ENCODE data around the gene KIF22.

KIF22 gene

GRCh38 chr16:29806641-29807425 lies 16.3 kb downstream of the KIF22 start:
- H3K27ac ChIP-seq (ENCODE audit: insufficient read depth in 1 of 2, low read depth in 1 of 2, low read length in 2 of 2, poor library complexity in 1 of 2, severe bottlenecking in 2 of 2) = peak overlapping the region in 1 of 2 experiments; percentile 78
- peaks cover 2 to 55% (median 28%) of the 10 kb centered on the region in 4 experiments for H3K36me3 ChIP-seq (ENCODE audit: control insufficient read depth in 4 of 4, insufficient read depth in 4 of 4, low read length in 3 of 4)
- peaks cover 8 to 65% (median 55%) of the 10 kb centered on the region in 4 experiments for H3K4me1 ChIP-seq (ENCODE audit: control extremely low read depth in 1 of 4, control insufficient read depth in 4 of 4, insufficient read depth in 4 of 4, low read length in 3 of 4)
- POLR2A ChIA-PET = interaction anchor here (0.5 to 3.0 kb wide), 4 partner anchors 9 to 606 kb away, joined by 3 to 12 read pairs (median 6); partner anchors contain the start of genes KIF22 and PAGR1
- H3K27me3 ChIP-seq (replicated peaks in 2 of 5; ENCODE audit: control insufficient read depth in 4 of 5, insufficient read depth in 5 of 5, low read length in 4 of 5) = peaks cover 0 to 4% (median 0%) of the 10 kb centered on the region in 5 experiments
- H3K4me3 ChIP-seq (ENCODE audit: control insufficient read depth in 1 of 7, extremely low read depth in 1 of 7, insufficient read depth in 4 of 7, low read depth in 2 of 7, low read length in 6 of 7) = peak overlapping the region; percentile 53 to 94 (median 73)
- WGBS (ENCODE audit: insufficient coverage) = under 1% methylated on average over 97 of the region's 99 CpGs
- no peaks in the 10 kb centered on the region for H3K9me3 ChIP-seq (ENCODE audit: control extremely low read depth in 1 of 5, control insufficient read depth in 4 of 5, insufficient read depth in 2 of 5, low read depth in 1 of 5, low read length in 4 of 5)
- DNase-seq = peak in 2 of 3 donors; percentile 69 to 79
- CTCF ChIA-PET = interaction anchor here (0.6 to 2.6 kb wide), 18 partner anchors 9 to 249 kb away, joined by 3 to 17 read pairs (median 4); partner anchors contain the start of genes C16orf92, KIF22, MVP and PAGR1

GRCh38 chr16:29807426-29808218 lies 17.1 kb downstream of the KIF22 start:
- WGBS (ENCODE audit: insufficient coverage) = under 1% methylated on average over 51 of the region's 69 CpGs
- peaks cover 8 to 71% (median 61%) of the 10 kb centered on the region in 4 experiments for H3K4me1 ChIP-seq (ENCODE audit: control extremely low read depth in 1 of 4, control insufficient read depth in 4 of 4, insufficient read depth in 4 of 4, low read length in 3 of 4)
- CTCF ChIA-PET = interaction anchor here (0.6 to 2.6 kb wide), 18 partner anchors 10 to 248 kb away, joined by 3 to 17 read pairs (median 4); partner anchors contain the start of genes C16orf92, KIF22 and MVP

GRCh38 chr16:29808219-29808900 lies 17.8 kb downstream of the KIF22 start:
- H3K4me1 ChIP-seq (ENCODE audit: control extremely low read depth in 1 of 4, control insufficient read depth in 4 of 4, insufficient read depth in 4 of 4, low read length in 3 of 4) = peaks cover 8 to 70% (median 63%) of the 10 kb centered on the region in 4 experiments
- DNase-seq = no peak

More at GRCh38 chr16:29807426-29808218, 17.1 kb downstream of the KIF22 start:
- peak overlapping the region; percentile 15 to 78 for H3K27ac ChIP-seq (ENCODE audit: insufficient read depth in 1 of 2, low read depth in 1 of 2, low read length in 2 of 2, poor library complexity in 1 of 2, severe bottlenecking in 2 of 2)
- H3K9me3 ChIP-seq (ENCODE audit: control extremely low read depth in 1 of 5, control insufficient read depth in 4 of 5, insufficient read depth in 2 of 5, low read depth in 1 of 5, low read length in 4 of 5) = no peaks in the 10 kb centered on the region
- peaks cover 2 to 50% (median 23%) of the 10 kb centered on the region in 4 experiments for H3K36me3 ChIP-seq (ENCODE audit: control insufficient read depth in 4 of 4, insufficient read depth in 4 of 4, low read length in 3 of 4)
- H3K4me3 ChIP-seq (ENCODE audit: control insufficient read depth in 1 of 7, extremely low read depth in 1 of 7, insufficient read depth in 4 of 7, low read depth in 2 of 7, low read length in 6 of 7) = peak overlapping the region; percentile 4 to 94 (median 73)
- DNase-seq = peak; percentile 92 to 96 (median 93)
- POLR2A ChIA-PET = interaction anchor here (0.6 to 3.0 kb wide), 6 partner anchors 8 to 87 kb away, joined by 3 to 12 read pairs (median 3); partner anchors contain the start of genes KIF22, MVP and PAGR1
- H3K27me3 ChIP-seq (replicated peaks in 2 of 5; ENCODE audit: control insufficient read depth in 4 of 5, insufficient read depth in 5 of 5, low read length in 4 of 5) = peaks cover 0 to 10% (median 4%) of the 10 kb centered on the region in 5 experiments

GRCh38 chr16:29809031-29809747 lies 18.6 kb downstream of the KIF22 start:
- Histone ChIP-seq H3K4me3 (ENCODE audit: control insufficient read depth in 1 of 7, extremely low read depth in 1 of 7, insufficient read depth in 4 of 7, low read depth in 2 of 7, low read length in 6 of 7) (peak overlapping the region in 4 of 7 experiments; percentile 73 to 94 (median 79)), H3K9me3 (ENCODE audit: control extremely low read depth in 1 of 5, control insufficient read depth in 4 of 5, insufficient read depth in 2 of 5, low read depth in 1 of 5, low read length in 4 of 5) (no peaks in the 10 kb centered on the region), H3K4me1 (ENCODE audit: control extremely low read depth in 1 of 4, control insufficient read depth in 4 of 4, insufficient read depth in 4 of 4, low read length in 3 of 4) (peaks cover 7 to 65% (median 58%) of the 10 kb centered on the region in 4 experiments), H3K27ac (ENCODE audit: insufficient read depth in 1 of 2, low read depth in 1 of 2, low read length in 2 of 2, poor library complexity in 1 of 2, severe bottlenecking in 2 of 2) (peak overlapping the region in 1 of 2 experiments; percentile 78), H3K36me3 (ENCODE audit: control insufficient read depth in 4 of 4, insufficient read depth in 4 of 4, low read length in 3 of 4) (peaks cover 2 to 35% (median 16%) of the 10 kb centered on the region in 4 experiments), H3K27me3 (replicated peaks in 2 of 5; ENCODE audit: control insufficient read depth in 4 of 5, insufficient read depth in 5 of 5, low read length in 4 of 5) (peaks cover 0 to 20% (median 8%) of the 10 kb centered on the region in 5 experiments)
- CTCF ChIA-PET = interaction anchor here (1.8 to 2.6 kb wide), 5 partner anchors 11 to 108 kb away, joined by 4 to 17 read pairs (median 12); partner anchors contain the start of genes KIF22 and MVP
- no peak for DNase-seq
- POLR2A ChIA-PET = no interaction called here
- WGBS (ENCODE audit: insufficient coverage) = 95% methylated on average over 27 of the region's 31 CpGs

More at GRCh38 chr16:29808219-29808900, 17.8 kb downstream of the KIF22 start:
- H3K4me3 ChIP-seq (ENCODE audit: control insufficient read depth in 1 of 7, extremely low read depth in 1 of 7, insufficient read depth in 4 of 7, low read depth in 2 of 7, low read length in 6 of 7) = peak overlapping the region; percentile 4 to 94 (median 73)
- H3K27ac ChIP-seq (ENCODE audit: insufficient read depth in 1 of 2, low read depth in 1 of 2, low read length in 2 of 2, poor library complexity in 1 of 2, severe bottlenecking in 2 of 2) = peak overlapping the region in 1 of 2 experiments; percentile 78
- ChIA-PET CTCF (interaction anchor here (0.8 to 2.6 kb wide), 15 partner anchors 9 to 215 kb away, joined by 3 to 17 read pairs (median 4); partner anchors contain the start of genes C16orf92, KIF22 and MVP), POLR2A (interaction anchor here (0.6 to 3.0 kb wide), 4 partner anchors 8 to 88 kb away, joined by 3 to 12 read pairs (median 6); partner anchors contain the start of genes KIF22 and PAGR1)
- WGBS (ENCODE audit: insufficient coverage) = 72% methylated on average over 23 of the region's 25 CpGs
- H3K27me3 ChIP-seq (replicated peaks in 2 of 5; ENCODE audit: control insufficient read depth in 4 of 5, insufficient read depth in 5 of 5, low read length in 4 of 5) = peaks cover 0 to 17% (median 8%) of the 10 kb centered on the region in 5 experiments
- no peaks in the 10 kb centered on the region for H3K9me3 ChIP-seq (ENCODE audit: control extremely low read depth in 1 of 5, control insufficient read depth in 4 of 5, insufficient read depth in 2 of 5, low read depth in 1 of 5, low read length in 4 of 5)
- H3K36me3 ChIP-seq (ENCODE audit: control insufficient read depth in 4 of 4, insufficient read depth in 4 of 4, low read length in 3 of 4) = peaks cover 2 to 42% (median 18%) of the 10 kb centered on the region in 4 experiments

- ChIA-PET CTCF (interaction anchor here (0.7 kb wide), 1 partner anchor 38 kb away, joined by 3 read pairs; no protein-coding TSS in a partner anchor), POLR2A (no interaction called here)
- Histone ChIP-seq H3K9me3 (ENCODE audit: control extremely low read depth in 1 of 5, control insufficient read depth in 4 of 5, insufficient read depth in 2 of 5, low read depth in 1 of 5, low read length in 4 of 5) (no peaks in the 10 kb centered on the region), H3K36me3 (ENCODE audit: control insufficient read depth in 4 of 4, insufficient read depth in 4 of 4, low read length in 3 of 4) (peaks cover 2 to 35% (median 16%) of the 10 kb centered on the region in 4 experiments), H3K27me3 (replicated peaks in 2 of 5; ENCODE audit: control insufficient read depth in 4 of 5, insufficient read depth in 5 of 5, low read length in 4 of 5) (peaks cover 0 to 20% (median 8%) of the 10 kb centered on the region in 5 experiments), H3K4me1 (ENCODE audit: control extremely low read depth in 1 of 4, control insufficient read depth in 4 of 4, insufficient read depth in 4 of 4, low read length in 3 of 4) (peaks cover 2 to 61% (median 58%) of the 10 kb centered on the region in 4 experiments), H3K4me3 (ENCODE audit: control insufficient read depth in 1 of 7, extremely low read depth in 1 of 7, insufficient read depth in 4 of 7, low read depth in 2 of 7, low read length in 6 of 7) (no peak overlapping the region), H3K27ac (ENCODE audit: insufficient read depth in 1 of 2, low read depth in 1 of 2, low read length in 2 of 2, poor library complexity in 1 of 2, severe bottlenecking in 2 of 2) (peak overlapping the region in 1 of 2 experiments; percentile 34)
- DNase-seq = no peak
- 93% methylated on average over 8 of the region's 23 CpGs for WGBS (ENCODE audit: insufficient coverage)
Observed at GRCh38 chr16:29809850-29810698, 19.5 kb downstream of the KIF22 start.

Measured in common myeloid progenitor, CD34-positive (primary cell).